H1 (cell line): ENCODE data around the gene AOPEP. TPM values are rescaled to one million over a fixed set of nuclear protein-coding genes. Genes with fewer than 3 reads are reported as not detected.

Experiments used
- CTCF ChIA-PET: fragments of 300-600 bp; sonication (Branson Sonifier 250); formaldehyde crosslinking; loops from one replicate; lab custom pipeline; 2021; ENCODE audit not compliant: partially characterized antibody; lab: Charles Lee
- POLR2A ChIA-PET: fragments of 300-600 bp; sonication (Branson Sonifier 250); formaldehyde crosslinking; loops from one replicate; lab custom pipeline; 2021; ENCODE audit warnings: inconsistent platforms; ENCODE audit not compliant: partially characterized antibody; lab: Charles Lee
- DNase-seq, 2 experiments: peaks; one replicate each; pipeline versions ENCODE4 v3.0.0 to v3.0.0-alpha.2; 2010 to 2022; ENCODE audit warnings: low spot score in 2 of 2, low read depth in 1 of 2, mixed read lengths in 1 of 2
- FAIRE-seq: peaks from 2 replicates; lab custom pipeline; 2011; peaks lifted over from hg19 to GRCh38; lab: Jason Lieb, UNC
- H2AFZ ChIP-seq: 2 replicates; pipeline ENCODE4 v1.8.1; 2012; ENCODE audit warnings: low read length, inconsistent platforms
- H2AK5ac ChIP-seq: 2 replicates; pipeline ENCODE4 v1.6.1; 2013; ENCODE audit warnings: low read depth, low read length
- H2BK120ac ChIP-seq: replicated peaks from 2 replicates; pipeline ENCODE3; 2013; ENCODE audit warnings: low read depth, low read length, inconsistent platforms
- H2BK12ac ChIP-seq: 2 replicates; pipeline ENCODE4 v1.6.1; 2013; ENCODE audit warnings: low read depth, low read length
- H2BK15ac ChIP-seq: 2 replicates; pipeline ENCODE4 v1.6.1; 2013; ENCODE audit warnings: low read length
- H2BK20ac ChIP-seq: 2 replicates; pipeline ENCODE4 v1.6.1; 2013; ENCODE audit warnings: low read length
- H2BK5ac ChIP-seq: 2 replicates; pipeline ENCODE4 v1.6.1; 2013; ENCODE audit warnings: low read depth, low read length
- H3K14ac ChIP-seq: 2 replicates; pipeline ENCODE4 v1.6.1; 2013; ENCODE audit warnings: inconsistent platforms; ENCODE audit not compliant: insufficient read length
- H3K18ac ChIP-seq: 2 replicates; pipeline ENCODE4 v1.6.1; 2013; ENCODE audit warnings: low read length; ENCODE audit errors: extremely low read depth
- H3K23ac ChIP-seq: 2 replicates; pipeline ENCODE4 v1.6.1; 2013; ENCODE audit warnings: inconsistent platforms; ENCODE audit not compliant: insufficient read length
- H3K23me2 ChIP-seq: 2 replicates; pipeline ENCODE4 v1.6.1; 2013; ENCODE audit warnings: low read depth, low read length
- H3K27ac ChIP-seq: 2 replicates; pipeline ENCODE4 v1.6.1; 2011; ENCODE audit warnings: low read depth, low read length, inconsistent platforms
- H3K27me3 ChIP-seq, 4 experiments: replicated peaks in 1 of 4; 1 replicate in 1 of 4; 2 replicates in 3 of 4; pipeline versions ENCODE4 v1.6.1 to v1.8.1; 2011 to 2013; ENCODE audit warnings: low read length in 3 of 4, mild to moderate bottlenecking in 3 of 4, inconsistent platforms in 2 of 4, mixed read lengths in 2 of 4, moderate library complexity in 1 of 4; ENCODE audit not compliant: control insufficient read depth in 3 of 4, insufficient read depth in 3 of 4; ENCODE audit errors: extremely low read depth in 1 of 4
- H3K36me3 ChIP-seq, 4 experiments: 2 replicates each; pipeline versions ENCODE4 v1.6.1 to v1.8.1; 2011 to 2013; ENCODE audit warnings: mild to moderate bottlenecking in 4 of 4, low read length in 3 of 4, moderate library complexity in 2 of 4, control low read depth in 1 of 4, inconsistent platforms in 1 of 4; ENCODE audit not compliant: insufficient read depth in 4 of 4, control insufficient read depth in 2 of 4
- H3K4ac ChIP-seq: replicated peaks from 2 replicates; pipeline ENCODE3; 2013; ENCODE audit warnings: low read length, low read depth, mixed read lengths, inconsistent platforms; ENCODE audit not compliant: insufficient read length
- H3K4me1 ChIP-seq, 4 experiments: replicated peaks in 1 of 4; 1 replicate in 1 of 4; 2 replicates in 3 of 4; pipeline versions ENCODE4 v1.6.1 to v1.8.1; 2011 to 2013; ENCODE audit warnings: low read length in 3 of 4, inconsistent platforms in 2 of 4, mixed read lengths in 1 of 4; ENCODE audit not compliant: insufficient read depth in 4 of 4, control insufficient read depth in 3 of 4
- H3K4me2 ChIP-seq, 2 experiments: 2 replicates each; pipeline versions ENCODE4 v1.6.1 to v1.8.1; 2011 to 2013; ENCODE audit warnings: low read depth in 2 of 2, low read length in 2 of 2, control low read depth in 1 of 2, inconsistent platforms in 1 of 2, mild to moderate bottlenecking in 1 of 2; ENCODE audit not compliant: insufficient read depth in 1 of 2
- H3K4me3 ChIP-seq, 4 experiments: fragments of 200-600, 300-600 bp in 1 of 4; sonication (generic), shearing (Covaris generic), sonication (Bioruptor Twin) in 1 of 4; 2 replicates each; pipeline versions ENCODE4 v1.5.1 to v1.8.1; 2011 to 2016; ENCODE audit warnings: low read length in 4 of 4, low read depth in 3 of 4, control low read depth in 2 of 4, inconsistent platforms in 2 of 4, mild to moderate bottlenecking in 2 of 4, mixed read lengths in 1 of 4, moderate library complexity in 1 of 4; ENCODE audit not compliant: insufficient read depth in 2 of 4; ENCODE audit errors: extremely low read depth in 1 of 4
- H3K56ac ChIP-seq: replicated peaks from 2 replicates; pipeline ENCODE3; 2013; ENCODE audit warnings: low read depth, mild to moderate bottlenecking, mixed read lengths, low read length, inconsistent platforms; ENCODE audit not compliant: insufficient read length
- H3K79me1 ChIP-seq: 2 replicates; pipeline ENCODE4 v1.6.1; 2013; ENCODE audit warnings: low read depth, low read length, control low read depth
- H3K79me2 ChIP-seq, 2 experiments: 2 replicates each; pipeline versions ENCODE4 v1.6.1 to v1.8.1; 2012 to 2013; ENCODE audit warnings: low read length in 2 of 2, mild to moderate bottlenecking in 2 of 2, inconsistent platforms in 1 of 2; ENCODE audit not compliant: insufficient read depth in 2 of 2, control insufficient read depth in 1 of 2
- H3K9ac ChIP-seq, 4 experiments: replicated peaks in 1 of 4; 1 replicate in 1 of 4; 2 replicates in 3 of 4; pipeline versions ENCODE4 v1.6.1 to v1.8.1; 2011 to 2013; ENCODE audit warnings: low read depth in 3 of 4, low read length in 3 of 4, control low read depth in 2 of 4, mild to moderate bottlenecking in 2 of 4, moderate library complexity in 2 of 4, inconsistent platforms in 1 of 4; ENCODE audit errors: extremely low read depth in 1 of 4
- H3K9me3 ChIP-seq, 2 experiments: 2 replicates each; pipeline versions ENCODE4 v1.6.1 to v1.8.1; 2012 to 2013; ENCODE audit warnings: mild to moderate bottlenecking in 2 of 2, moderate library complexity in 2 of 2, control low read depth in 1 of 2, inconsistent platforms in 1 of 2, low read depth in 1 of 2, low read length in 1 of 2, mixed read lengths in 1 of 2; ENCODE audit not compliant: insufficient read depth in 2 of 2
- H4K20me1 ChIP-seq, 2 experiments: replicated peaks in 1 of 2; 2 replicates each; pipeline versions ENCODE3 to v1.8.1; 2011 to 2013; ENCODE audit warnings: inconsistent platforms in 2 of 2, low read length in 2 of 2, mild to moderate bottlenecking in 1 of 2; ENCODE audit not compliant: insufficient read depth in 2 of 2, control insufficient read depth in 1 of 2
- H4K5ac ChIP-seq: 2 replicates; pipeline ENCODE4 v1.6.1; 2013; ENCODE audit warnings: low read length, low read depth, mixed read lengths, inconsistent platforms; ENCODE audit not compliant: insufficient read length
- H4K8ac ChIP-seq: 2 replicates; pipeline ENCODE4 v1.8.0; 2013; ENCODE audit warnings: mild to moderate bottlenecking, moderate library complexity, low read length, inconsistent platforms; ENCODE audit not compliant: insufficient read depth; ENCODE audit errors: extremely low read depth
- H4K91ac ChIP-seq: replicated peaks from 2 replicates; pipeline ENCODE3; 2013; ENCODE audit warnings: low read length, mixed read lengths, inconsistent platforms; ENCODE audit not compliant: insufficient read length
- MAFK ChIP-seq: IDR thresholded peaks from 2 replicates; pipeline ENCODE4 v1.6.1; 2012; ENCODE audit warnings: low read depth, mild to moderate bottlenecking, improper control_type of control experiment, low read length
- WGBS, 2 experiments: shearing (Covaris generic) in 1 of 2; methylation state at CpG; one replicate each; pipeline versions ENCODE4 v1.1.6 to v1.1.7; 2013 to 2015; ENCODE audit warnings: low lambda C conversion rate in 2 of 2, mixed read lengths in 2 of 2, inconsistent platforms in 1 of 2, low coverage in 1 of 2, missing lambda C conversion rate in 1 of 2; ENCODE audit not compliant: insufficient replicate concordance in 2 of 2, insufficient coverage in 1 of 2, insufficient read length in 1 of 2; ENCODE audit errors: extremely low coverage in 1 of 2, missing lambda C conversion rate in 1 of 2; 5-methylcytosine and 5-hydroxymethylcytosine counted together
- polyA plus RNA-seq, 7 experiments: library from polyadenylated mRNA; depleted of rRNA in 3 of 7; stranded (reverse) in 5 of 7; unstranded in 2 of 7; fragments of >200 nt in 5 of 7; fragments of 200-250 nt in 2 of 7; gene quantifications; 1 replicate in 5 of 7; 2 replicates in 1 of 7; 4 replicates in 1 of 7; pipeline versions ENCODE4 v1.2.1 to v1.2.3, GENCODE V29; 2011 to 2013; ENCODE audit warnings: missing spikeins in 2 of 7, mixed read lengths in 2 of 7
- total RNA-seq: library from RNA; stranded (reverse); fragmentation: NEBNext Ultra II Directional; extraction: Animal tissue kit (Norgen Biotek cat#: 25700); gene quantifications from 2 replicates; pipeline ENCODE4 v1.2.1, GENCODE V29; 2021
- TF ChIP-seq, protein P1 (sequence below): IDR thresholded peaks from 2 replicates; pipeline ENCODE4 v1.6.1; 2011; ENCODE audit warnings: low read depth, mild to moderate bottlenecking, low read length; ENCODE audit not compliant: insufficient read depth

Gene AOPEP
- total and polyA plus RNA-seq, 2 of the 8 experiments (the other 6 are each of a cell fraction or from before 2014, with no cell fraction given): 6.1 to 14.3 TPM

DNA sequence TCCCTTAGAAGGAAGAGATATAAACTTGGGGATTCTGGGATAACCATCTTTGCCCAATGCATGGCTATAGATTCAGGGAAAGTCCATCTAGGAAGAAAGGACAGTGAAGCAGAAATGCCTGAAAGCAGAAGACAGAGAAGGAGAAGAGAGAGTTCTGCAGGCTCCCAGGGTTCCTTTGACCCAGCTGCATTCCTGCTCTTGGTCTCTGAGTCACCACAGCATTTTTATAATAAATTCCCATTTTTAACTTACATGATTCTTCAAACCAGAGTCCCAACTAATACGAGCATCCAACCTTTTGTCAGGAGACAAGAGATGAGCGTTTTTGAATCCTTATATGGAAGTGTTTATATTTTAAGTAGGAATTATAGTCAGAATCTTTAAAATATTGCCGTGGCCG is 12.0 kb upstream of the AOPEP start:
- Histone ChIP-seq H3K18ac (no peak overlapping the region), H2BK20ac (no peak overlapping the region), H3K56ac (no peak overlapping the region), H3K27ac (no peak overlapping the region), H3K9me3 (no peaks in the 10 kb centered on the region), H3K27me3 (no peaks in the 10 kb centered on the region), H3K4me2 (no peak overlapping the region), H2BK5ac (no peak overlapping the region), H3K23me2 (no peaks in the 10 kb centered on the region), H3K4me3 (no peak overlapping the region), H4K8ac (no peak overlapping the region), H3K14ac (no peak overlapping the region), H3K79me1 (no peaks in the 10 kb centered on the region; the same call in 1 of the 2 replicates), H4K20me1 (no peaks in the 10 kb centered on the region), H3K36me3 (no peaks in the 10 kb centered on the region), H3K23ac (no peak overlapping the region), H3K4ac (no peak overlapping the region), H2AFZ (no peak overlapping the region), H4K5ac (no peak overlapping the region), H3K9ac (no peak overlapping the region), H2BK120ac (no peak overlapping the region), H2BK12ac (no peak overlapping the region), H2BK15ac (no peak overlapping the region), H3K79me2 (no peaks in the 10 kb centered on the region), H4K91ac (no peak overlapping the region), H3K4me1 (no peaks in the 10 kb centered on the region), H2AK5ac (no peak overlapping the region)
- WGBS, 2 experiments: 88% methylated on average over 4 of the region's 4 CpGs; no CpG with 5 or more reads in 1 of the 2 experiments
- FAIRE-seq (no peak), DNase-seq (no peak)
- POLR2A ChIA-PET: no interaction called here
- CTCF ChIA-PET: interaction anchor here (0.9 kb wide), 1 partner anchor 69 kb away, joined by 3 read pairs; no protein-coding TSS in a partner anchor
- TF ChIP-seq MAFK: no peak
- TF ChIP-seq, protein P1, sequence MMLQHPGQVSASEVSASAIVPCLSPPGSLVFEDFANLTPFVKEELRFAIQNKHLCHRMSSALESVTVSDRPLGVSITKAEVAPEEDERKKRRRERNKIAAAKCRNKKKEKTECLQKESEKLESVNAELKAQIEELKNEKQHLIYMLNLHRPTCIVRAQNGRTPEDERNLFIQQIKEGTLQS: no peak
